B cell (primary cell): ENCODE results near the gene MND1. TPM values are rescaled to one million over a fixed set of nuclear protein-coding genes. Genes with fewer than 3 reads are reported as not detected.

Experiments
- ATAC-seq: fragments of 200-7000 bp; cut with Tn5 transposase; one replicate; pipeline ENCODE4 v1.10.0; 2021; ENCODE audit warnings: low read depth, mild to moderate bottlenecking, moderate number of reproducible peaks, moderate library complexity
- CTCF ChIA-PET: fragments of 350-600 bp; sonication (Branson Sonifier 250); formaldehyde crosslinking; loops from one replicate; lab custom pipeline; 2021; ENCODE audit warnings: antibody characterized with exemption, inconsistent platforms; lab: Charles Lee
- POLR2A ChIA-PET: fragments of 350-600 bp; sonication (Branson Sonifier 250); formaldehyde crosslinking; loops from one replicate; lab custom pipeline; 2021; ENCODE audit warnings: antibody characterized with exemption; lab: Charles Lee
- DNase-seq: peaks from one replicate; pipeline ENCODE4 v3.0.0; 2013
- H2AFZ ChIP-seq: 2 replicates; pipeline ENCODE4 v1.6.1; 2012; ENCODE audit warnings: mild to moderate bottlenecking, low read depth, low read length; ENCODE audit not compliant: insufficient read depth, poor library complexity, severe bottlenecking
- H3K27ac ChIP-seq, 2 donors: 1 replicate in 1 of 2; 2 replicates in 1 of 2; pipeline ENCODE4 v1.5.1; 2012 to 2013; ENCODE audit warnings: low read length in 2 of 2, mild to moderate bottlenecking in 2 of 2, moderate library complexity in 1 of 2
- H3K27me3 ChIP-seq, 4 experiments: fragments of 200-600 bp in 1 of 4; sonication (generic) in 1 of 4; replicated peaks in 1 of 4; 1 replicate in 2 of 4; 2 replicates in 2 of 4; pipeline versions ENCODE4 v1.6.1 to v1.7.0; 2013 to 2016; ENCODE audit warnings: low read length in 3 of 4, mild to moderate bottlenecking in 2 of 4, mixed read lengths in 1 of 4, moderate library complexity in 1 of 4; ENCODE audit not compliant: insufficient read depth in 4 of 4, control insufficient read depth in 3 of 4; ENCODE audit errors: control extremely low read depth in 1 of 4
- H3K36me3 ChIP-seq, 2 experiments: replicated peaks in 1 of 2; 1 replicate in 1 of 2; 2 replicates in 1 of 2; pipeline versions ENCODE4 v1.6.1 to v1.7.1; 2013; ENCODE audit warnings: low read length in 1 of 2; ENCODE audit not compliant: insufficient read depth in 2 of 2, control insufficient read depth in 1 of 2; ENCODE audit errors: control extremely low read depth in 1 of 2, extremely low read depth in 1 of 2
- H3K4me1 ChIP-seq, 2 donors: fragments of 200-600 bp in 1 of 2; sonication (generic) in 1 of 2; 1 replicate in 1 of 2; 2 replicates in 1 of 2; pipeline versions ENCODE4 v1.5.1 to v1.6.1; 2013 to 2017; ENCODE audit warnings: low read length in 2 of 2; ENCODE audit not compliant: control insufficient read depth in 2 of 2, insufficient read depth in 2 of 2
- H3K4me2 ChIP-seq: replicated peaks from 2 replicates; pipeline ENCODE3; 2012; ENCODE audit warnings: mild to moderate bottlenecking, low read depth, low read length; ENCODE audit not compliant: poor library complexity, severe bottlenecking
- H3K4me3 ChIP-seq, 5 experiments: fragments of 200-600 bp in 1 of 5; sonication (generic) in 1 of 5; 1 replicate in 3 of 5; 2 replicates in 2 of 5; pipeline versions ENCODE4 v1.5.1 to v1.7.0; 2011 to 2016; ENCODE audit warnings: low read length in 4 of 5, mild to moderate bottlenecking in 4 of 5, low read depth in 2 of 5, control low read depth in 1 of 5, moderate library complexity in 1 of 5; ENCODE audit not compliant: insufficient read depth in 1 of 5; ENCODE audit errors: control extremely low read depth in 1 of 5, extremely low read depth in 1 of 5
- H3K79me2 ChIP-seq: fragments of 200-600 bp; sonication (generic); one replicate; pipeline ENCODE4 v1.6.0; 2016; ENCODE audit warnings: low read length; ENCODE audit not compliant: control insufficient read depth, insufficient read depth
- H3K9ac ChIP-seq: fragments of 200-600 bp; sonication (generic); 2 replicates; pipeline ENCODE4 v1.6.1; 2017; ENCODE audit warnings: mild to moderate bottlenecking, low read length, moderate library complexity
- H3K9me3 ChIP-seq, 3 donors: one replicate each; pipeline versions ENCODE4 v1.6.1 to v1.7.1; 2013; ENCODE audit warnings: low read length in 2 of 3; ENCODE audit not compliant: control insufficient read depth in 2 of 3, insufficient read depth in 1 of 3; ENCODE audit errors: control extremely low read depth in 1 of 3
- H4K20me1 ChIP-seq: 2 replicates; pipeline ENCODE4 v1.6.0; 2012; ENCODE audit warnings: mild to moderate bottlenecking, low read length; ENCODE audit not compliant: insufficient read depth, control insufficient read depth, poor library complexity, severe bottlenecking
- H3K27ac Mint-ChIP-seq: one replicate; pipeline ENCODE4 v1.8.0; 2021; ENCODE audit warnings: mixed read lengths
- H3K27me3 Mint-ChIP-seq: one replicate; pipeline ENCODE4 v1.8.0; 2021; ENCODE audit warnings: mixed read lengths
- H3K4me1 Mint-ChIP-seq: one replicate; pipeline ENCODE4 v1.8.0; 2021; ENCODE audit warnings: mixed read lengths
- H3K4me3 Mint-ChIP-seq: one replicate; pipeline ENCODE4 v1.8.0; 2021; ENCODE audit warnings: mixed read lengths
- H3K9me3 Mint-ChIP-seq: one replicate; pipeline ENCODE4 v1.8.0; 2022; ENCODE audit warnings: mixed read lengths; ENCODE audit not compliant: insufficient read depth
- EZH2 ChIP-seq: IDR thresholded peaks from 2 replicates; pipeline ENCODE4 v1.6.1; 2012; ENCODE audit warnings: borderline replicate concordance, low read depth, mild to moderate bottlenecking, moderate library complexity, low read length; ENCODE audit not compliant: insufficient read depth, poor library complexity, severe bottlenecking
- WGBS: methylation state at CpG from one replicate; pipeline ENCODE4 v1.1.5; 2013; ENCODE audit warnings: missing lambda C conversion rate; ENCODE audit not compliant: insufficient coverage; 5-methylcytosine and 5-hydroxymethylcytosine counted together
- intact Hi-C: fragments of 100-400 bp; cut with micrococcal nuclease; formaldehyde crosslinking; loops from one replicate; pipeline ENCODE4 v1.10.0; 2022
- polyA plus RNA-seq: library from polyadenylated mRNA; depleted of rRNA; stranded (reverse); fragments of >200 nt; gene quantifications from 2 replicates; pipeline ENCODE4 v1.2.3, GENCODE V29; 2012
- total RNA-seq, 2 donors: library from RNA; stranded (reverse); fragments of 120-200 nt in 1 of 2; gene quantifications; 1 replicate in 1 of 2; 2 replicates in 1 of 2; pipeline versions ENCODE4 v1.2.3 to v1.2.4, GENCODE V29; 2013 to 2022
- TF ChIP-seq, protein P1 (sequence below): fragments of 200-600 bp; IDR thresholded peaks from one replicate; pipeline ENCODE4 v1.8.0; 2022; ENCODE audit warnings: antibody characterized with exemption, mild to moderate bottlenecking

MND1 gene
- total and polyA plus RNA-seq, 2 donors (not counting 1 experiment from before 2014, with no cell fraction given) = not detected

DNA sequence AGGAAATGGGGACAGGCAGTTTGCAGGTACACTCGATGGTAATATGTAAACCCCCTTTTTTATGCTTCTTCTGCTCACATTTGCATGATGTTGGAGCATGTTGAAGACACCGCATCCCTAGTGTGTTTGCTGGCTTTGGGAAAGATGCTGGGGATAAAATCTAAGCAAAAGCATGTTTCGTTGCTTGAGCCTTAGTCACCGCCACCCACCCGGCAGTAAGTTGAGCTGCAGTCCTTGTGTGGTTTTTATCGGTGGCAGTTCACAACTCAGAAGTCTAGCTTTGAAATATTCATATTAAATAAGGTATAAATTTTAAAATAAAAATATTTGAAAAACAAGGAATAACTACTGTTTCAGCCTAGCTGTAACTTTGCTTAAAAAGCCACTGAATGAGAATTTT, 21.7 kb upstream of the MND1 start:
- Histone ChIP-seq H3K27ac (no peak overlapping the region), H3K9ac (no peak overlapping the region), H3K4me2 (no peak overlapping the region), H3K9me3 (no peaks in the 10 kb centered on the region), H3K79me2 (no peaks in the 10 kb centered on the region), H2AFZ (no peak overlapping the region), H4K20me1 (no peaks in the 10 kb centered on the region), H3K4me3 (no peak overlapping the region), H3K4me1 (peaks cover 0 to 5% of the 10 kb centered on the region in 2 donors), H3K27me3 (no peaks in the 10 kb centered on the region), H3K36me3 (no peaks in the 10 kb centered on the region)
- Mint-ChIP-seq H3K4me1 (peaks cover 6% of the 10 kb centered on the region), H3K9me3 (no peaks in the 10 kb centered on the region), H3K27me3 (no peaks in the 10 kb centered on the region), H3K27ac (no peak overlapping the region), H3K4me3 (no peak overlapping the region)
- no peak for TF ChIP-seq EZH2
- TF ChIP-seq, protein P1, sequence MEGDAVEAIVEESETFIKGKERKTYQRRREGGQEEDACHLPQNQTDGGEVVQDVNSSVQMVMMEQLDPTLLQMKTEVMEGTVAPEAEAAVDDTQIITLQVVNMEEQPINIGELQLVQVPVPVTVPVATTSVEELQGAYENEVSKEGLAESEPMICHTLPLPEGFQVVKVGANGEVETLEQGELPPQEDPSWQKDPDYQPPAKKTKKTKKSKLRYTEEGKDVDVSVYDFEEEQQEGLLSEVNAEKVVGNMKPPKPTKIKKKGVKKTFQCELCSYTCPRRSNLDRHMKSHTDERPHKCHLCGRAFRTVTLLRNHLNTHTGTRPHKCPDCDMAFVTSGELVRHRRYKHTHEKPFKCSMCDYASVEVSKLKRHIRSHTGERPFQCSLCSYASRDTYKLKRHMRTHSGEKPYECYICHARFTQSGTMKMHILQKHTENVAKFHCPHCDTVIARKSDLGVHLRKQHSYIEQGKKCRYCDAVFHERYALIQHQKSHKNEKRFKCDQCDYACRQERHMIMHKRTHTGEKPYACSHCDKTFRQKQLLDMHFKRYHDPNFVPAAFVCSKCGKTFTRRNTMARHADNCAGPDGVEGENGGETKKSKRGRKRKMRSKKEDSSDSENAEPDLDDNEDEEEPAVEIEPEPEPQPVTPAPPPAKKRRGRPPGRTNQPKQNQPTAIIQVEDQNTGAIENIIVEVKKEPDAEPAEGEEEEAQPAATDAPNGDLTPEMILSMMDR = no peak
- DNase-seq = no peak
- ChIA-PET POLR2A (no interaction called here), CTCF (interaction anchor here (1.1 to 1.8 kb wide), 3 partner anchors 180 to 197 kb away, joined by 3 to 5 read pairs (median 4); no protein-coding TSS in a partner anchor)
- ATAC-seq = no peak
- 67% methylated on average over 1 of the region's 6 CpGs for WGBS
- intact Hi-C loops = loop anchor here (10.0 kb wide), 1 partner anchor 68 kb away; no protein-coding TSS in a partner anchor

DNA sequence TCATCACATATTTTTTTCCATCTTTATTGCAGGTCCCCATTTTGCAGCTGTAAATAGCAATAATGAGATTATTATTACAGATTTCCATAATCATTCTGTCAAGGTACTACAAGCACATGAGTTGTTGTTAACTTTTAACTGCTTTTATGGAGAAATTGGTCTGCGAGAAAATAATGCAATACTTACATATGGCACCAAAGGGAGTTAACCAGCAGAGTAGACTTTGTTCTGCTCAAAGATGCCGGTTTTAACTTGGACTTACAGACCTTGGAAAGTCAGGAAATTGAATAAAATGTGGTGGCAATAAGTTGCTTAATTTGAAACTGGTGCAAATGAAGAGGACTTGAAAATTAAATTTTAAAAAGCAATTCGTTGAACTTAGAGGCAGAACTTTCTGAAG, 20.4 kb upstream of the MND1 start:
- POLR2A ChIA-PET = no interaction called here
- Mint-ChIP-seq H3K27ac (no peak overlapping the region), H3K9me3 (no peaks in the 10 kb centered on the region), H3K4me1 (peaks cover 6% of the 10 kb centered on the region), H3K27me3 (no peaks in the 10 kb centered on the region), H3K4me3 (no peak overlapping the region)
- TF ChIP-seq EZH2 = no peak
- TF ChIP-seq, protein P1 = no peak
- H3K27ac ChIP-seq = no peak overlapping the region
- intact Hi-C loops = loop anchor here (10.0 kb wide), 1 partner anchor 69 kb away; no protein-coding TSS in a partner anchor
- no peaks in the 10 kb centered on the region for H3K79me2 ChIP-seq
- CTCF ChIA-PET = interaction anchor here (1.8 kb wide), 1 partner anchor 181 kb away, joined by 5 read pairs; no protein-coding TSS in a partner anchor
- no peak for ATAC-seq
- no peak overlapping the region for H3K9ac ChIP-seq
- H3K4me2 ChIP-seq = no peak overlapping the region
- H3K4me3 ChIP-seq = no peak overlapping the region
- no peaks in the 10 kb centered on the region for H3K36me3 ChIP-seq
- H4K20me1 ChIP-seq = no peaks in the 10 kb centered on the region
- H3K27me3 ChIP-seq = no peaks in the 10 kb centered on the region
- peaks cover 0 to 5% of the 10 kb centered on the region in 2 donors for H3K4me1 ChIP-seq
- H2AFZ ChIP-seq = no peak overlapping the region
- H3K9me3 ChIP-seq = no peaks in the 10 kb centered on the region
- DNase-seq = no peak
- no CpG with 5 or more reads among the region's 3 CpGs for WGBS
